GM19025 (cell line): Measurements from ENCODE around the gene RAD51B.

Source experiments
- ATAC-seq: cut with Tn5 transposase; IDR thresholded peaks from one replicate; pipeline ENCODE4 v1.9.1; 2021; ENCODE audit warnings: mild to moderate bottlenecking, low read depth, moderate library complexity; ENCODE audit not compliant: unreplicated experiment

The RAD51B gene

DNA sequence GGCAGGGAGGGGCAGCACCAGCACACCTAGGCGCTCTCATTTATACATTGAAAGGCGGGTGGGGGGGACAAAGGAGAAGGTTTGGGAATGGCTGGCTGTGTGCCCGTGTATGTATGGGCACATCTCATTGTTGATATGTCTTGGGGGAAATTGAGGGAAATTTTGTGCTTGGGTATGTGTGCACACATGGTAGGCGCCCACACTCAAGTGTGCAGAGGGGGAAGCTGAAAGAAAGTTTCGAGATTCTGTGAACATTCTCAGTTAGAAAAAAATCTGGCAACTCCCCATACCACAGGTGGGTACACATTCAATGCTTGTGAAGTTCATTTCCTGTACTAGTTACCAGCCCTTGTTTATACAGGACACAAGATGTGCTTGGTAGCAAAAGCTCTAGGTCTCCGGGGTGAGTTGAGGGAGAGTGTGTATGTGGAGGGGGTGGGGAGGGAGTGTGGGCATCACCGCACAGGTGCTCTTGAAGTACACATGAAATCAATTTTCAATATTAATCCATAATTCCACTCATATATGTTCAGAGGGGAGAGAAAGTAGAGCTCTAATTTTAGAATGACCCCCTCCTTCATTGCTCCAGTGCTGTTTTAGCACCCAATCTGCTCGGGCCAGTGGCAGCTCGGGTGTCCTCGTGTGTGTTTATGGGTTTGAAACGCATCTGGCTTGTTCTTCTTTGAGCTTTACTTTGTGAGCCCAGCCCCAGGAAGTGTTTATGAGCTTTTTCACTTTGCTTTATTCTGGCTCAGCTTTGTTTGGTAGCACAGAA is 687.3 kb downstream of the RAD51B start:
- peak; percentile 70 for ATAC-seq

DNA sequence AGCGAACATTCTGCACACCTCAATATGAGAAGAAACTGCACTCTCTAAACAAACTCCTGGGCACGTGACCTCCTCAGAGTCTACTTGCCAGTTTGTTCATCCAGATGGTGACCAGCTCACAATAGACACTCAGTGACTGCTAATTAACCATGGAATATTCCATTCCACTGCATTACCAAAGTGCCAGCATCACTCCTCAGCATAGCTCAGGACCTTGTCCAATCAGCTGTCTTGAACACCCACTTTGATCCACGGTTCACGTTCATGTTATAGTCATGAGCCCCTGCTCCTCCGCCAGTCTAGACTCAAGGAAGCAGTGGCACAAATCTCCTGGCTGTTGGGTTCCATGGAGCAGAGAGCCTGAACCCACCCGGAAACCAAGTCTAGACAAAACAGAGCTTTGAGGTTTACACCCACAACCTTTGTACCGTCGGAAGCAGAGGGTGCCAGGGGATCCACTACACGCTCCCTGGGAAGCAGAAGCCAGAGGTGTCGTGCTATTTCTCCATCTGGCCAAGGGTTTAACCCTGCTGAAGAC is 688.0 kb downstream of the RAD51B start:
- ATAC-seq, result no peak

DNA sequence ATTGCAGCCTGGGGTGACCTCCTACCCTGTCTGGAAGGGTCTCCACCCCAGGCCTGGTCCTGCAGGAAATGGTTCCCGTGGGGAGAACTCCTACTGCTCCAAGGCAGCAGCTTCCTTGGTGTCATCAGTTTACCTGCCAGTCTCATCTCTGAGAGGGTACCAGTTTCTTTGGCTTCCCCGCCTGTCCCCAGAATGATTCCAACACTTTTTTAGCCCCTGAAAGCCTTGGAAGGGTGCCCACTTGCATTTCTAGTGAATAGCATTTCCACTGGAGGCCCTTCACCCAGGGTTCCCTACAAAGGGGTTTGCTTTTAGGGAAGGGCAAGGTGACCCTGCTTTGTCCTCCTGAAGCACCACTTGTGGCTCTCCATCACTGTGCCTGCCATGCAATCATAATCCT is 689.0 kb downstream of the RAD51B start:
- ATAC-seq, result no peak

DNA sequence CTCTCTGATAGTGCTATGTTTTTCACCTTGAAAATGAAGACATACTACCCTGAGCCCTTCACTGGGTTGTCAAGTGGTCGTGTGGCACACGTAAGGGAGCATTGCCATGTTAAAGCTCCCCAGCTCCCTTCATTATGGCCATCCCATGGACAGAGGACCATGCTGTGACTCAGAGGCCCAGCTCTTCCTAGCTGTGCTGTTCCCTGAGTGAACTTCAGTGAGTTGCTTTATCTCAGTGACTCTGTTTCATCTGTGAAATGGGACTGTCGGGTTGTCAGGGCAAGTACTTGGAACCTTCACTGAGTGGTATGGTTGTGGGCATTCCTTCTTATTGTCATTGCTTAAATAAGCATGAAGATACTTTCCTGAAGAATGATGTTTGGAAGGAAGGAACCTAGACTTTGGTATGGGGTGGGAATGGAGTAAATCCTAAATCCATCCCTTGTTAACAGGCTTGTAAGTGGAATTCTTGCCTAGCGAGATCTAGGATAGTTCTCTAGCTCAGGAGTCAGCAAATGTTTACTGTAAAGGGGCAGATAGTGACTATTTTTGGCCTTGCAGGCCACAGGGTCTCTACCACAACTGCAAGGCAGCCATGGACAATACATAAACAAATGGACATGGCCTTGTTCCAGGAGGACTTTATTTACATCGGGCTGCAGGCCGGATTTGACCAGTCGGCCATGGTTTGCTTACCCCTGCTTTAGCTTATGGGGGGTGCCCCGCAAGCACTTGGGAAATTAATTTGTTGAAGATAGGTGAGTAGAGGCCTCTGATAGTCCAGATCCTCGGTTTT is 689.8 kb downstream of the RAD51B start:
- ATAC-seq, result no peak

DNA sequence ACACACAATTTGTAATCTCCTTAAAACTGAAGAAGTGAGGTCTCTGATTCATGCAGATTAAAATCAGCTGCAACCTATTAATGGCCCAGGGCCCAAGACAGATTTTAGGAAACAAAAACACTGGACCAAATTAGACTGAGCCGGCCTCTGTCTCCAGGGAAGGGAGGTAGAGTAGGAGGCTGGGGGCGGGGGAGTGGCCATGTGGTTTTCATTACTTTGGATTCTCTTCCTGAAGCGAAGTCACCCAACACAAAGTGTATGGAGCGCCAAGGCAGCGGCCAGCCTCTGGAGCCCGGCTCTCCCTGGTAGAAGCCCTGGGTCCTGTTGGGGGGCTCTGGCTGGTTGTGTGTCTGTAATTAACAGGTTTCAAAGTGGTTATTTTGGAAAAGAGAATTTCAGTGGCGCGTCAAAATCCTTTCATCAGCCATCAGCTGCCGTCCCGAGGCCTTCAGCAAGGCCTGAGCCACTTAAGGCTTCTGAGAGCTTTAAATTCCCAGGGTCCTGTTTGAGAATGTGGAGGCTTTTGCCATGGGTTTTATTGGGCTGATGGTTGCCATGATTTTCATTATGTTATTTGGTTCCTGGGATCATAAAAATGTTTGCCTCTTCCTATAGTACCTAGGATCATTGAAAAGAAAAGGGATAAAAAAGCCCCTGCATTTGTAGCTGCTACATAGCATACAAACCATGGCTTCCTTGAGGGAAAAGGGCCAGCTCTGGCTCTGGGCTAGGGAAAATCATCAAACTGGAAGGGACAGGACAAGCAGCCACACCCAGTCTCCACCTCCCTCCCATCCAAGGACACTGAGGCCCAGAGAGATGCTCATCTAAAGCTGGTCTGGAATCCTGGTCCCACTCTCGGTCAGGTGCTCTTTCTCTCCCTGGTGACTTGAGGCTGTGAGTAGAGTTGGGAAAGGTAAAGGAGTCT is 690.9 kb downstream of the RAD51B start:
- no peak for ATAC-seq

DNA sequence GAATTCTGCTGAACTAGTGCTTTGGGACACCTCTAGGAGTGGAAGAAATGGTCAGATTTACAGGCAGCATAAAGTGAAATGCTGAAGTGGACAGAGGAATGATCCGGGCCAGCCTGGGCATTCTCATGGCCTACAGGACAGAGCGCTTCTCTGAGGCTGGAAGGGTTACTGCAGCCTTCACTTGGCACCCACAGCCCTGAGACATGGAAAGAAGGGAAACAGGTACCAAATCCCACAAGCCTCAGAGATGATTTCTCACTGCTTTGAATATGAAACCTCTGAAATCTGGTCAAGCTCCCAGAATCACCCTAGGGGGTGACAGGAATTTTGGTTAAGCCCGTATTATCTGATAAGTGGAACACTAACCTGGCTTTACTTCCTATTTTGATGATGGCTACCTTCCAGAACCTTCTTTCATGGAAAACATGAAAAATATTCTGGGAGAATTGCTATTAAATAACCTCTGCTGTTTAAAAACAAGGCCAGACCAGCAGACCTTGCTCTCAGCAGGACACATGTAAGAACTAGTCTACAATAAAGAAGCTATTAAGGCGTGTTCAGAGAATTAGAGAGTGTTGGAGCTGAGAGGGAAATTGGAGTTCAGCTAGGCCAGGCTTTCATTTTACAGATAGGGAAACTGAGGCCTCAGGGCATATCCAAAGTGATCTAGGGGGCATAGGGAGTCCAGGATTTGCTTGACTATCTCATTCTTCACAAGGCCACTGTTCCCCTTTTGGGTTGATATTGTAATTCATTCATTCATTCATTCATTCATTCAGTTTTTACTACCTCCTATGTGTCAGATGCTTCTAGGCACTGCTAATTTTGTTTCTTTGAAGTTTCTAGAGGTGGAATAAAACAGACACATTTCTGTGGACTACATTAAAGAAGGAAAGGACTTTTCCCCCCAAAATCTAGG is 691.8 kb downstream of the RAD51B start:
- no peak for ATAC-seq

DNA sequence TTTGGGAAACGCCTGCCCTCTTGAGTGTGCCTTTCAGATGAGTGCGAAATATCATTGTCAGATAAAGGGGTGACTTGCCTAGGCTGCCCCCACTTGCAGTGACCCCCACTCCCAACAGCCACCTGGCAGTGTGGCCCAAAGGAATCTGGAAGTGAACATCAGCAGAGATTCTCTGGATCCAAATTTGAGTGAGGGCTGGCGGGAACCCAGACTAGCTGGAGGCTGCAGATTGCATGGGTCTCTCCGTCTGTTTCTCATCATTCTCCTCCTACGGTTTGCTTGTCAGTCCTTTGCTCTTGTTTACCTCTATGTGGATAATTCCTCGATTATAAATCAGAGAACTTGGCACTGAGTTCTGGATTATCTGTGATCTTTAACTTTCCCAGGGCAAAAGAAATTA is 692.5 kb downstream of the RAD51B start:
- no peak for ATAC-seq

DNA sequence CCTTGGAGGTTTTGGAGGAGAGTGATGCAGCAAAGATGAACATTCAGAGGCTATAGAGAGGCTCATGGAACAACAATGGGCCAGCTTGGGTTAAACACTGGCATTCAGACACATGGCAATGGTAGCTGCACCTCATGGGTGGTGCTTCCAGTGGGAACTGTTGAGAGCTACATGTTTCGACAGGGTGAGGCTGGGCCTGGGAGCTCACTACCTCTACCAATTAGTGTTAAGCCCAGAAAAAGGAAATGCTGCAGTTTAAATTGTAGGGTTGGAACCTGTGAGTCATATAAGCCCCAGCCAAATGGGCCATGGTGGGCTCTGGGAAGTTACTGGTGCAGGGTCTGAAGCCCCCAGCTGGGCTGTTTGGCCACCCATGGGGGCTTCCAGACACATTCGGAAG is 693.6 kb downstream of the RAD51B start:
- ATAC-seq, result no peak

DNA sequence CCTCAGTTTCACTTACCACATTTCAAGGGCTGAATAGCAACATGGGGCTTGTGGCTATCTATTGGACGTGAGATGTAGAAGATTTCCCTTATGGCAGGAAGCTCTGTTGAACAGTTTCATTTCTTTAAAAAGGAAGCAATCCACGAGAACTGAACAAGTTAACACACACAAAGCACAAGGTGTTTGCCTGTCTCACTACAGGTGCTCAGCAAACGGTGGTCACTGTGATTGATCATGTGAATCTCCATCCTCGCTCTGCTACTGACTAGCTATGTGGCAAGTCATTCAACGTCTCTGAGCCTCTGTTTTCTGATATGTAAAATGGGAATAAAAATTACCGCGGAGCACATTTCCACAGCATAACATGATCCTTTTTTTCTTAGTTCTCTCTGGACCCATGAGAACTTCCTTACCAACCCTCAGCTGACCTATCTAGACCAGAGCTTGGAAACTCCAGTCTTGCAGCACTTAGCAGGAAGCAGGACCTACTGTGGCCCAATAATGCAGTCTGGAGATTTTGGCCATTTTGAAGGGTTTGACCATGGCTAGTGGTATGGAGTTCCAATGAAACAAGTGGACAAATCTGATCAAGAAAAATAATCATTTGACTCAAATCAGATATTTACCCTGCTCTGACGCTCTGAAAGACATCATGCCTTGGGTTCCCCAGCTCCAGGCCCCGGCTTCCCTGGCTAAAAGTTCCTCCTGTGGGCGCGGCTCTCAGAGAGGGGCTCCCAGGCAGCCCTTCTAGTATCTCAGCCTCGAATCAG is 694.4 kb downstream of the RAD51B start:
- no peak for ATAC-seq

DNA sequence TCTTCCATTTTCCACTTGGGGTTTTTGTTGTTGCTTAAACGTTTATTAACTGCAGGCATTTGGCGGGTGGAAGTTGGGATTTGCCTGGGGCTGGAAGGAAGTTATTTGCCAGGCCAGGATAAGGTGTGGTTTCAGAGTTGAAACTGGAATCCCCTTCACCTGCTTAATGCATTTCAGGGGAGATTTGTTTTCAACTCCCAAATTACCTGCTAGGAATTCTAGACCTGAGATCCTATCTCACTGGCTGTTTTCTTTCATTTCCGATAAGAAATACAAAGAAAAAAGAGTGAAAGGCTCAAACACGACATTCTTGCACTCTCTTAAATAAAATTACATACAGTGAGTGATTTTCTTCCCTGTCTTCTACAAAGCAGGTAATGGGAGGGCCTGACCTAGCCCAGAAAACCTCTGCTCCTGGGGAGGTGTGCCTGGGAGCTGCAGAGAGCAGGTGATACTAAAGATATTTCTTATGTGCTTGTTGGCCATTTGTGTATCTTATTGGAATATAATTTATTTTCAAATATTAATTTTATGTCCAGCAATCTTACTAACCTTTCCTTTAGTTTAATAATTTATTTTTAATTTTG is 695.1 kb downstream of the RAD51B start:
- ATAC-seq, result no peak

DNA sequence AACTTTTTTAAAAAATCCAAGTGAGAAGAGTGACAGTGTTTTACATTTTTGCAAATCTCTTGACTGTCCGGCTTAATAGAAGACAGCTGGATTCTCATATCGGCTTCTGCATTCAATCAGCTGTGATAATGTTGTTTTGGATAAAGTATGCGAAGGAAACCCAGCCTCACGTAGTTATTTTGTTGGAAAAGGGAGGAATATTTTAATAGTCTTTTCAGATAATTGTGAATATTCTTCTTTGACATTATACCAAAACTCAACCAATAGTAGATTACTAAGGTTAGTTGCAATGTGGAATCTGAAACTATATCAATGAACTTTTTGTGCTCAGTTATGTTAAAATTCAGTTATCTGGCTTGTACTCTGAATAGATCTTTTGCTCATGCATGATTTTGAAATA is 696.8 kb downstream of the RAD51B start:
- ATAC-seq, result no peak

DNA sequence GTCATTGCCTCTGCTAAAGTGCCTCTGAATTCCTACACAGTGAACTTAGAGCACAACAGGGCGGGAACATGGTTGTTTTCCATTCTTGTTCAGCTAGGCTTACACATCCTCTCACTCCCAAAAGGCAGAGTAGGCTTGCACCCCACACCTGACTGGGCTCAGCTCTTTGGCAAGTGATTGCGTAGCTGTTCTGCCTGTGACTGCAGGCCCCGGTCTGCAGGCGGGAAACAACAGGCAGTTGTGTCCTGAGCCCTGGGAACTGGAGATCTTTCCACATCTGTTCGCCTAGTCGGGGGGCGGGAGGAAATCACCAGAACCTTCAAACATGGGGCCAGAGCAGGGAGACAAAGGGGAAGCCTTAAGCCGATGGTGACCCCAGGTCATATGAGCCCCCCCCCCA is 698.6 kb downstream of the RAD51B start:
- no peak for ATAC-seq

DNA sequence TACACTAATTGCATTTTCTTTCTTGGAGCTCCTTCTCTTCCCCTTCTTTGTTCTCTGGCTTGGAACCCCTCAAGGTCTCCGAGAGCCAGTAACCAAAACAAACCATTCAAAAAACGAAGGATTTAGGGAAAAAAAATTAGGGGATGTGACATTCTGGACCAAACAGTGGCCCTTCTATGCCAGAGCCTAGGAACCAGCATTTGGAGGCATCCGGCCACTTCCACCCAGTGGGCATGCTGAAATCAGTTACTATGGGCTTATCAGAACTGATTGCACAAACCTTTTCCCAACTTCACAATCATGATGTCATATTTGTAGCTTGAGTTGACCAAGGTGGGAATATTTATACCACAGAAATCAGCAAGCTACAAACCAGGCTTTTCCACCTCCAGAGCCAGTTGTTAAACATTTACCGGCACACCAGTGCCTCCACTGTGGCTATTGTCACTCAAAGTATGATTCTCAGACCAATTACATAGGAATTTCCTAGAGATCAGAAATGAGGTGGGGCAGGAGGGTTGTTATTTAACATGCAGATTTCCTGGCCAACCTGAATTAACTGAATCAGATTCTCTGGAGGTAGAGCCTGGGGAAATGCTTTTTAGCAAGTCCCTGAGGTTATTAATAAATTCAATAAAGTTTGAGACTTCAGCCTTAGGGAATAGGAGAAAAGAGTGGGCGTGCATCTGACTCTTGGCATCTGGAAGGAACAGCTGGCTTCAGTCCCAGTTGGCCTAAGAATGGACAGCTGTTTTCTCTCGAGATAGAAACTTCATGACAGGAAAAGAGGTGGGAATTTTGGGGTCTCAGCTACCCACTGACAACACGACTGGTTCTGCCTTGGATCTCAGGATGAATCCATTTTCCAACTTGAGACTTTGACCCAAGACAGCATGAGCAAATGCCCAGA is 699.4 kb downstream of the RAD51B start:
- ATAC-seq, result no peak

DNA sequence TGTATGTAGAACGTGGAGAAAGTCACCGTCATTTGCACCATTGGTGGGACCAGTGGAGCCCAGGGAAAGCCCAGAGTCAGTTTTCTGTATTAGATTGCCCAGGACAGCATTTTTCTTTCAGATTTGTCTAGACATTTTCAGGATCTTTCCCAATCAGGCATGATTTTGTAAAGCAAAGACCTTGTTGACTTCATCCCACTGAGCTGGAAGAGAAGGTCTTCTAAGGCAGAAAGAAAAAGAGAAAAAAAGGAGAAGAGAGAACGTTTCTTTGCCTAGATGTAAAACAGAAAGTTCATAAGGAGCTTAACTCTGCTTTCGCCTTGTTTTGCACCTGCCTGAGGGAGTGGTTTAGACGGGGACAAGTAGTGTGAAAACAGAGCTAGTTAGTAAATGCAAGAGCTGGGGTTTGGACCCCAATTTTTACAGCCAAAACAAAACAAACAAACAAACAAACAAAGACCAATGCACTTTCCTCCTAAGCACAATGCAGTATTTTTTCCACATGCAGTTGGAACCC is 700.1 kb downstream of the RAD51B start:
- peak; percentile 55 for ATAC-seq

DNA sequence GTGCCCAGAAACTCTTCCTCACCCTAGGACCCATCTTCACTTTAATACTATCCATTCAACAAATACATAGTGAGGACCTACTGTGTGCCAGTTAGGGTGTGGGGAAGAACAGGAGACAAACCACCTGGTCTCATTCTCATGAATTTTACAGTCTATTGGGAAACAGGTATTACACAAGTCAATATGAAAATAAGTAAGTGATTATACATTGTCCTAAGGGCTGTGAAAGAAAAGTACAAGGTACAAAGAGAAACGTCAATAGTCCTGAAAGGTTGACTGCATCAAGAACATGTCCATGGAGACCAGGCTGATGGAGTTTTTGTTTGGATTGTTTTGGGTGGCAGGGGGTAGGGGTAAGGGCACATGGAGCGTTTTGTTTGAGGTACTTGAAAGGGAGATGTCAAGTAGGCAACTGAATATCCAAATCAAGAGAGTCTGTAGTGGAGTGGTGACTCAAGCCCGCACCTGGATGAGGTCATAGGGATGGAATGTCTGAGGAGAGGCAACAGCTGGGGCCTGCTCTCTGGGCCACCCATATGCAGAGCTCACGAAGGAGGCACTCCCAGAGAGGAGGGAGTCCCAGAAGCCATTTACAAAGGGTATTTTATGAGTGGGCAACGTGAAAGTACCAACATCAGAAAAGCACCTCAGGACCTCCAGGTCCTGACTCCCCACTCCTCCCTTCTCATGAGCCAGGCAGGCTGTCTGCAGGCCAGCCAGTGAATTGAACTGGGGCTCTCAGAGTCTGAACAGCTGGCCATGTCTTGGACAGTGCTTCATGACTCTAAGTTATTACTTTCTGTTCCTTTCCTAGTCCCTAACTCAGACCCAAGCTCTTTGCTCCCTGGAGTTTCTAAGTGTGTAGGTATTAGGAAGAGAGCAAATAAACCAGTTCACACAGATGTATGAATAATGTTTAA is 701.3 kb downstream of the RAD51B start:
- ATAC-seq, result no peak

DNA sequence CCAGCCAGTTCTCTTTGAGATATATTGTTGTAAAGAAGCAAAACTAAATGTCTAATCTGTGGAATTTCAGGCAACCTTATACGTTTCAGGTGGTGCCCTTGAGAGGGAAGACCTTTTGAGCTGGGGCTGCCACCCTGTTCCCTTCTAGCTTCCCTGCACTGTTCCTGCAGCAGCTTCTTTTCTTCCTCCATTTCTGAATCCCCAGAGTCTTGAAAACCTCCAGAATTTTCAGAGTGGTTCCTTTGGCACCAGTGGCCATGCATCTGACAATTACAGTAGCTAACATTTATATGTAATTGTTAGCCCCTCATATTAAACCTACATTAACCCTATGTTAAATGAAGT is 702.0 kb downstream of the RAD51B start:
- ATAC-seq, result no peak
